ENCODE data around the gene ZNHIT2. TPM values are rescaled to one million over a fixed set of nuclear protein-coding genes. Genes with fewer than 3 reads are reported as not detected.

Gene ZNHIT2
- total and polyA plus RNA-seq, 2 of the 13 experiments (the other 11 are each of a cell fraction or from before 2014, with no cell fraction given), result 1.1 to 6.5 TPM

- TF ChIP-seq NCOA5 (CRISPR knock-in tag; IDR thresholded peaks at IDR 0.05) (no peak), ZNF446 (CRISPR knock-in tag; IDR thresholded peaks at IDR 0.05) (no peak), IRF9 (CRISPR knock-in tag; IDR thresholded peaks at IDR 0.05; ENCODE audit: borderline replicate concordance) (no peak), RFXANK (CRISPR knock-in tag; IDR thresholded peaks at IDR 0.05) (peak; percentile 82; the same call in 1 of the 2 replicates), CHCHD3 (CRISPR knock-in tag; IDR thresholded peaks at IDR 0.05) (no peak), ZNF343 (CRISPR knock-in tag; IDR thresholded peaks at IDR 0.05) (no peak), CENPX (CRISPR knock-in tag; IDR thresholded peaks at IDR 0.05) (no peak), BCLAF1 (IDR thresholded peaks at IDR 0.05) (no peak), ATF1 (CRISPR knock-in tag; IDR thresholded peaks at IDR 0.05) (no peak), STAG1 (CRISPR knock-in tag; IDR thresholded peaks at IDR 0.05) (peak; percentile 19; the same call in 1 of the 2 replicates), PAF1 (CRISPR knock-in tag; IDR thresholded peaks at IDR 0.05) (no peak), ZNF253 (CRISPR knock-in tag; IDR thresholded peaks at IDR 0.05; ENCODE audit: borderline replicate concordance) (no peak), ZFP36L1 (CRISPR knock-in tag; IDR thresholded peaks at IDR 0.05) (no peak), DR1 (CRISPR knock-in tag; IDR thresholded peaks at IDR 0.05) (no peak; the same call in 1 of the 2 replicates), ATF3 (CRISPR knock-in tag; IDR thresholded peaks at IDR 0.05) (0 out of 2 replicates have a peak, but pooled peaks have one; percentile 39), ATF4 (CRISPR knock-in tag; IDR thresholded peaks at IDR 0.05) (no peak), ZNF543 (CRISPR knock-in tag; IDR thresholded peaks at IDR 0.05) (0 out of 2 replicates have a peak, but pooled peaks have one; percentile 20), REPIN1 (CRISPR knock-in tag; IDR thresholded peaks at IDR 0.05; ENCODE audit: borderline replicate concordance, low read depth) (0 out of 2 replicates have a peak, but pooled peaks have one; percentile 15), HIC2 (CRISPR knock-in tag; IDR thresholded peaks at IDR 0.05; ENCODE audit: low read depth) (no peak), ZNF496 (CRISPR knock-in tag; IDR thresholded peaks at IDR 0.05; ENCODE audit: insufficient replicate concordance) (no peak), ZFP37 (CRISPR knock-in tag; IDR thresholded peaks at IDR 0.05; ENCODE audit: borderline replicate concordance) (no peak), SMAD3 (CRISPR knock-in tag; IDR thresholded peaks at IDR 0.05) (no peak; the same call in none of the 2 replicates)
These were observed 17.6 kb upstream of the ZNHIT2 start (continued) for GRCh38 chr11:65134952-65135632.
